Erythroblast (primary cell): ENCODE measurements around the gene GPRIN3.

ENCODE experiments used
- GATA1 ChIP-seq: IDR thresholded peaks from 2 replicates; pipeline ENCODE4 v1.6.1; 2011; ENCODE audit warnings: low read depth, mild to moderate bottlenecking, control low read depth, low read length, moderate library complexity
- POLR2A ChIP-seq: IDR thresholded peaks from 2 replicates; pipeline ENCODE4 v1.6.1; 2011; ENCODE audit warnings: mild to moderate bottlenecking, low read length

DNA sequence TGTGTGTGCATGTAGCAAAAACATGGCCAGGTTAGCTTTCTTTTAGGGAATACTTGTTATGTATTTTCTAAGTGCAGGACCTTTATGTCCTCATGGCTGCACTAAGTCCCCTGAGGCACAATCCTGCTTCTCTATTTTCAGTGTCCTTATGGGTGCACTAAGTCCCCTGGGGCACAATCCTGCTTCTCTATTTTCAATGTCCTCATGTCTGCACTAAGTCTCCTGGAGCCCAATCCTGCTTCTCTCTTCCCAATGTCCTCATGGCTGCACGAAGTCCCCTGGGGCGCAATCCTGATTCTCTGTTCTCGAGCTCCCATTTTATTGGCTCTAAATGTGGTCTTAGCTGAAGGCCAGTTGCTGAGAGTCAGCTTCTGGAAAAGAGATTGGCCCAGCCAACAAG is 49.7 kb upstream of the GPRIN3 start:
- TF ChIP-seq POLR2A (no peak), GATA1 (no peak)
